GM18951 (cell line): Measurements from ENCODE around the gene CCNL2.
"Not testable (repeated sequence)": the region's sequence is repeated elsewhere in the genome, so short reads cannot be mapped to it uniquely, and the experiment has no call there.

ENCODE experiments used
- POLR2A ChIP-seq: IDR thresholded peaks from 4 replicates; pipeline ENCODE4 v1.6.1; 2011; ENCODE audit warnings: mild to moderate bottlenecking; ENCODE audit not compliant: insufficient read length, insufficient read depth; ENCODE audit errors: extremely low read depth
- in situ Hi-C: fragments of 300-500 bp; cut with MboI; formaldehyde crosslinking; loops from one replicate; pipeline ENCODE4 v1.12.0; 2022; ENCODE audit warnings: low sequenced_read_pairs, mixed read lengths, inconsistent platforms; ENCODE audit not compliant: unreplicated experiment

Gene CCNL2

GRCh38 chr1:1419813-1420653 lies 20.9 kb upstream of the CCNL2 start:
- no peak for TF ChIP-seq POLR2A
- in situ Hi-C loops, result no loop called here

- in situ Hi-C loops, result no loop called here
- TF ChIP-seq POLR2A, result no peak
Observed at GRCh38 chr1:1419363-1419812, 20.3 kb upstream of the CCNL2 start.

- TF ChIP-seq POLR2A, result no peak
Observed at GRCh38 chr1:1418464-1419362, 19.6 kb upstream of the CCNL2 start.

GRCh38 chr1:1417825-1418463 lies 18.8 kb upstream of the CCNL2 start:
- in situ Hi-C loops, result not testable (repeated sequence)

More at GRCh38 chr1:1418464-1419362, 19.6 kb upstream of the CCNL2 start:
- in situ Hi-C loops, result no loop called here

- in situ Hi-C loops, result not testable (repeated sequence)
Observed at GRCh38 chr1:1417396-1417795, 18.3 kb upstream of the CCNL2 start.

GRCh38 chr1:1415751-1416150 lies 16.6 kb upstream of the CCNL2 start:
- in situ Hi-C loops, result no loop called here
- no peak for TF ChIP-seq POLR2A

GRCh38 chr1:1412311-1412902 lies 13.3 kb upstream of the CCNL2 start:
- in situ Hi-C loops, result not testable (repeated sequence)

- TF ChIP-seq POLR2A, result no peak
- in situ Hi-C loops, result no loop called here
Observed at GRCh38 chr1:1411626-1412025, 12.5 kb upstream of the CCNL2 start.

GRCh38 chr1:1410238-1410637 lies 11.1 kb upstream of the CCNL2 start:
- in situ Hi-C loops, result not testable (repeated sequence)

- in situ Hi-C loops, result no loop called here
- no peak for TF ChIP-seq POLR2A
Observed at GRCh38 chr1:1407636-1408318, 8.6 kb upstream of the CCNL2 start.

- TF ChIP-seq POLR2A, result peak; percentile 91
- in situ Hi-C loops, result no loop called here
Observed at GRCh38 chr1:1406821-1407635, 7.9 kb upstream of the CCNL2 start, which contains the start of gene MRPL20. Gene MRPL20, minus strand, starts transcription at chr1:1407293. Its CDS starts 76 bp downstream, at chr1:1407217.
